ENCODE results near the gene FCHSD2. TPM values are rescaled to one million over a fixed set of nuclear protein-coding genes. Genes with fewer than 3 reads are reported as not detected.

Gene FCHSD2
- total RNA-seq, 2 donors from 2014 or later, result 12.1 to 20.9 TPM

DNA sequence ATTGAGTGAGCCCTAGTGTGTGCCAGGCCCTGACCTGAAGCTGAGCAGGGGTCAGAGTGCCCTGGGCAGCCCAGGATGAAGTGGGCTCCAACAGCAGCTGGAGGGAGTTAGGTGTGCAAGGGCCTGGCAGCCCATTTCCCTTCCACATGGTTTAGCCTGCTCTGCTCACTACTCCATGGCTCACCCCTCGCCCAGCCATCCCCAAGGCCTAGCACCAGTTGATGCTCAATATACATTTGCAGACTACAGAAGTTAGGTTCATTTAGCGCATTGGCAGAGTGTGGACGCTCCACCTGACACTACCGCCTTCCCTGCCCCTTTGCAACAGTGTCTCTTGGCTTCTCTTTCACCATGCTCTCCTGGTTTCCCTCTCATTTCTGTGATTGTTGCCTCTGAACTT lies 324.2 kb downstream of the FCHSD2 start:
- H3K9ac ChIP-seq (ENCODE audit: low read depth in 2 of 2, low read length in 2 of 2), result no peak overlapping the region
- TF ChIP-seq, protein P1, sequence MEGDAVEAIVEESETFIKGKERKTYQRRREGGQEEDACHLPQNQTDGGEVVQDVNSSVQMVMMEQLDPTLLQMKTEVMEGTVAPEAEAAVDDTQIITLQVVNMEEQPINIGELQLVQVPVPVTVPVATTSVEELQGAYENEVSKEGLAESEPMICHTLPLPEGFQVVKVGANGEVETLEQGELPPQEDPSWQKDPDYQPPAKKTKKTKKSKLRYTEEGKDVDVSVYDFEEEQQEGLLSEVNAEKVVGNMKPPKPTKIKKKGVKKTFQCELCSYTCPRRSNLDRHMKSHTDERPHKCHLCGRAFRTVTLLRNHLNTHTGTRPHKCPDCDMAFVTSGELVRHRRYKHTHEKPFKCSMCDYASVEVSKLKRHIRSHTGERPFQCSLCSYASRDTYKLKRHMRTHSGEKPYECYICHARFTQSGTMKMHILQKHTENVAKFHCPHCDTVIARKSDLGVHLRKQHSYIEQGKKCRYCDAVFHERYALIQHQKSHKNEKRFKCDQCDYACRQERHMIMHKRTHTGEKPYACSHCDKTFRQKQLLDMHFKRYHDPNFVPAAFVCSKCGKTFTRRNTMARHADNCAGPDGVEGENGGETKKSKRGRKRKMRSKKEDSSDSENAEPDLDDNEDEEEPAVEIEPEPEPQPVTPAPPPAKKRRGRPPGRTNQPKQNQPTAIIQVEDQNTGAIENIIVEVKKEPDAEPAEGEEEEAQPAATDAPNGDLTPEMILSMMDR (IDR thresholded peaks at IDR 0.05), result no peak
- no peak for DNase-seq
- no peaks in the 10 kb centered on the region for H3K27me3 ChIP-seq
- H3K9me3 ChIP-seq, result no peaks in the 10 kb centered on the region
- H3K27ac ChIP-seq, result no peak overlapping the region
- H3K36me3 ChIP-seq, result no peaks in the 10 kb centered on the region
- peaks cover 20% of the 10 kb centered on the region for H3K4me1 ChIP-seq
- intact Hi-C loops (cut with DNase I), result no loop called here
- H3K4me3 ChIP-seq, result no peak overlapping the region

DNA sequence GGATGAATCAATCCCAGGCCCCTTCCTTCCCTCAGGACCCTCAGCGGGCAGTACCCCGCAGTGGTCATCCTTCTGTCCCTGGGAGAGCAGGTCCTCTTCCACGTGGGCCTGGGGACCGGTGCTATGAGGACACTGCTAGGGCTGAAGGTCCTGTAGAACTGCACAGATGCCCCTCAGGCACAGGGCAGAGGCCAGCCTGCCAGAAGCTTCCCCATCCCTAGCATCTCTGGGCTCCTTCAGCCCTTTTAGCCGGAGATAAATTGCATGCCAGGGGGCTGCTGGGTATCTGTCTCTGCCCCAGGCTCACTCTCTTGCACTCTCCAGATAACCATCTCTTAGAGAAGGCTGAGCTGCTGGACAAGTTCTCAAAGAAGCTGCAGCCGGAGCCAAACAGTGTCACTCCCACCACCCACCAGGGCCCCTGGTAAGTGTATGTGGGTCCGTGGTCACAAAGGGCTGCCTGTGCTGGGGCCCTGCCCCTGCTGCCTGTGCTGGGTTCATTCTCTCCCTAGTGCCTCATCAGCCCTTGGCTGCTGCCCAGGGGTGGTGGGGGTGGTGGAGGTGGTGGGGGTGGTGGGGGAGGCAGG lies 325.6 kb downstream of the FCHSD2 start:
- intact Hi-C loops (cut with DNase I), result no loop called here
- H3K9ac ChIP-seq (ENCODE audit: low read depth in 2 of 2, low read length in 2 of 2), result no peak overlapping the region

DNA sequence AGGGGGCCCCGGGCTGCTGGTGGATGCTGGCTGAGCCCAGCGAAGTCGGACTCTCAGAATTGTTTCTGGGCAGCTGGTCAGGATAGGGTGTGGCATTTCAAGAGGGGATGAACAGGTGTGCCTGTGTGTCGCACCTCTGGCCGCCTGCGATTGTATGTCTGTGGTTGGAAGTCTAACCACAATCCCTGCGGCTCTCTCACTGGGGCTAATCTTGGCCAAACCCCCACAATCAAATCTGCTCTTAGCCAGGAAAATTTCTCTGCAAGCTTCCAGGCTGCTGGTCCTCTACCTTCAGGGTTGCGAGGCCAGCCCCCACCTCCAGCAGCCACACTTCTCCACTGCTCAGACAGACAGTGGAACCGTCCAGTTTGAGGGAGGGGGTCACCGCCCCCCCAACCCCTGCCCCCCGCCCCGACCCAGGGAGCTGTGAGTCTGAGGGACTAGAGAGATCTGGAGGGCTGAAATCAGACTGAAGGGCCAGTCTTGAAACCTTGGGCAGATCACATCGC lies 327.0 kb downstream of the FCHSD2 start:
- no peak for DNase-seq
- no peaks in the 10 kb centered on the region for H3K36me3 ChIP-seq
- intact Hi-C loops (cut with DNase I), result no loop called here

More for the DNA sequence above, 325.6 kb downstream of the FCHSD2 start:
- no peaks in the 10 kb centered on the region for H3K36me3 ChIP-seq
- H3K9me3 ChIP-seq, result no peaks in the 10 kb centered on the region
- H3K4me1 ChIP-seq, result peaks cover 22% of the 10 kb centered on the region
- TF ChIP-seq, protein P1 (IDR thresholded peaks at IDR 0.05), result no peak
- no peak overlapping the region for H3K27ac ChIP-seq
- H3K4me3 ChIP-seq, result peak overlapping the region; percentile 82
- no peaks in the 10 kb centered on the region for H3K27me3 ChIP-seq
- DNase-seq, result no peak

DNA sequence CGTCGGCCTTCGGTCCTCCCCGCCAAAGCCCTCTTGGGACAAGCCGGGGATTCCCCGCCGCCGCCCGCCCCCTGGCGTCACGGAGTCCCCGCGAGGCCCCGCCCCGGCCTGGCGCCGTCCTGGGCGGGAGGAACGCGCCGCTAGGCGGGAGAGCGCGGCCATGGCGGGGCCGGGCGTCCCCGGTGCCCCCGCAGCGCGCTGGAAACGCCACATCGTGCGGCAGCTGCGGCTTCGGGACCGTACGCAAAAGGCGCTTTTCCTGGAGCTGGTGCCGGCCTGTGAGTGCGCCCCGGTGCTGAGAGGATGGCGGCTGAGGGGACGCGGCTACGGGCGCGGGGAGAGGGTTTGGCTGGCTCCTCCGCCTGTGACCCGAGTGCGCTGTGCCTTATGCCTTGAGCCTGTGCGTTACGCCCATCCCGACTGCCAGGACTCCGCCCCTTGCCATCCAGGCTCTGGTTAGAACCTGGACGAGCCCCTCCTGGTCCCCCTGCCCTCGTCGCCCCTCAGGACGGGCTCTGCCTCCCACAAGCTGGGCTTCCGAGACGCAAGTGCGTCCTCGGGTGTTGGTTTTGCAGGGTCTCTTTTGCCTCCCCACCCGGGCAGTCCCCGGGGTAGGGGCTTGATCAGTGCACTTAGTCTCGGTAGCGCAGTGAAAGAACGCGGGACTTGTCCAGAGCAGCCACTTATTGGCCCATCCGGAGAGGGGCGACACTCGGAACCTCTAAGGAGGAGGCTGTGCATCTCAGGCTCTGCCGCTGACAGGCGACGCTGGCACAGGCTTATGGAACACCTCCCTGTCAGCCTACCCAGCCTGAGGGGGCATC lies 327.6 kb downstream of the FCHSD2 start, which contains the start of gene ATG16L2:
TSS of gene ATG16L2 (plus strand) at position 126 of the 824 bp plus-strand sequence. CDS start at position 161, 35 bp downstream.
- intact Hi-C loops (cut with DNase I), result loop anchor here (5.0 kb wide), 1 partner anchor 87 kb away; no protein-coding TSS in a partner anchor
- H3K4me1 ChIP-seq, result peaks cover 18% of the 10 kb centered on the region
- TF ChIP-seq, protein P1 (IDR thresholded peaks at IDR 0.05), result no peak

More for the DNA sequence above, 327.0 kb downstream of the FCHSD2 start:
- H3K4me3 ChIP-seq, result peak overlapping the region; percentile 82
- H3K27me3 ChIP-seq, result no peaks in the 10 kb centered on the region
- H3K4me1 ChIP-seq, result peaks cover 18% of the 10 kb centered on the region
- TF ChIP-seq, protein P1 (IDR thresholded peaks at IDR 0.05), result no peak
- H3K9me3 ChIP-seq, result no peaks in the 10 kb centered on the region
- H3K27ac ChIP-seq, result peak overlapping the region; percentile 93
- peak overlapping the region; percentile 91 to 96 for H3K9ac ChIP-seq (ENCODE audit: low read depth in 2 of 2, low read length in 2 of 2)

DNA sequence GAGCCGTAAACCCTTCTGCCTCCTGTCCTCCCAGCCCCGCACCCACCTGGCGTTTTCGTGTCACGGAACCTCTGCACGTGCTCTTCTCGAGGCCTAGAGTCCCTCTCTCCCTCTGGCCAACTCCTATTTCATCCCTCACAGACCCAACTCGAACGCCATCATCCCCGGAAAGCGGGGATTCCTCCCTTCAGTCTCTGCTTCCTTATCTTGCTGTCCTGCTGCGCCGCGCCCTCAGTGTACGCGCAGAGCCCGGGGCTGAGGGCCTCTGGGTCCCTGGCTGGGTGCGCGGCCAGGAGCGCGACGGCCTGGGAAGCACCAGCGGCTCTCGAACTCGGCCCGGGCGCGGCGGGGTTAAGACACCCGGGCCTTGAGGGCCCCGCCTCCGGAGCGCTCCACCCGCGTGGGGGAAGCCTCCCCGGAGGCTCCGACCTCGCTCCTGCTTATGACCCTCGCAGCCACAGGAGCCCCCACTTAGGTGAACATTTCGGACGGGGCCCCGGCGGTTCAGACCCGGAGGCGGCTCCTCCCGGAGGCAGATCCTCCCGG lies 328.3 kb downstream of the FCHSD2 start:
- peak; percentile 86 for DNase-seq
- Histone ChIP-seq H3K27me3 (no peaks in the 10 kb centered on the region), H3K9ac (ENCODE audit: low read depth in 2 of 2, low read length in 2 of 2) (peak overlapping the region; percentile 91 to 96), H3K36me3 (no peaks in the 10 kb centered on the region), H3K4me3 (peak overlapping the region; percentile 82), H3K9me3 (no peaks in the 10 kb centered on the region), H3K27ac (peak overlapping the region; percentile 93), H3K4me1 (peaks cover 18% of the 10 kb centered on the region)
- intact Hi-C loops (cut with DNase I), result loop anchor here (5.0 kb wide), 1 partner anchor 87 kb away; no protein-coding TSS in a partner anchor
- TF ChIP-seq, protein P1 (IDR thresholded peaks at IDR 0.05), result no peak

More for the DNA sequence above, 327.6 kb downstream of the FCHSD2 start, which contains the start of gene ATG16L2:
- no peaks in the 10 kb centered on the region for H3K27me3 ChIP-seq
- peak; percentile 88 for DNase-seq
- H3K27ac ChIP-seq, result peak within 1 kb of the TSS; percentile 93
- peak within 1 kb of the TSS; percentile 91 to 96 for H3K9ac ChIP-seq (ENCODE audit: low read depth in 2 of 2, low read length in 2 of 2)
- peak within 1 kb of the TSS; percentile 82 for H3K4me3 ChIP-seq
- no peaks in the 10 kb centered on the region for H3K9me3 ChIP-seq
- no peaks in the 10 kb centered on the region for H3K36me3 ChIP-seq

Measured in colonic mucosa (tissue), 4 donors.